GM12872 (cell line): ENCODE results near the gene SLC2A1.

Source experiments
- CTCF ChIP-seq: IDR thresholded peaks from 3 replicates; pipeline ENCODE4 v1.5.1; 2011; ENCODE audit warnings: low read depth, mild to moderate bottlenecking, low read length, moderate library complexity; ENCODE audit not compliant: insufficient read depth

SLC2A1 gene

DNA sequence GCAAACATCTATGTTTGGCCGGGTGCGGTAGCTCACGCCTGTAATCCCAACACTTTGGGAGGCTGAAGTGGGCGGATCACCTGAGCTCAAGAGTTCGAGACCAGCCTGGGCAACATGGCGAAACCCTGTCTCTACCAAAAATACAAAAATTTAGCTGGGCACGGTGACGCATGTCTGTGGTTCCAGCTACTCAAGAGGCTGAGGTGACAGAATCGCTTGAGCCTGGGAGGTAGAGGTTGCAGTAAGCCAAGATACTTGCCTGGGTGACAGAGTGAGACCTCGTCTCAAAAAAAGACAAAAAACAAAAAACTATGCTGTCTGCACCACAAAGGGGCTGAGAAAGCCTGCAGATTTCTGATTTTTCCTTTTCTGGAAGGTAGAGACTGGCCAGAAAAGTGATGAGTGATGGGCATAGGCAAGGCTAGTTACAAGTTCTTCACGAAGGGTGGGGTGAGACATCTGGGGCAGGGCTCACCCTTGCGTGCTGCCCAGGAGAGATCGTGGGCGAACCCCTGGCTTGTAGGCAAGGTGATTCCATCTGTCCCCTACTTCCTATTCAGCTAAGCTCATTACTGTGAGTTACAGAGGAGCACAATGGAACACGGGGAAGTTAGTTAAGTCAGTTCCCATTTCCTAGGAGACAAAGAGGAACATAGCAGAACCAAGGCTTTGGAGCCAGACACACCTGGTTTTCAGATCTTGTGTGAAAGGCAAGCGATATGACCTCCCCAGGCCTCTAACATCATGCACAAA, 3.2 kb downstream of the SLC2A1 start:
- TF ChIP-seq CTCF = no peak

DNA sequence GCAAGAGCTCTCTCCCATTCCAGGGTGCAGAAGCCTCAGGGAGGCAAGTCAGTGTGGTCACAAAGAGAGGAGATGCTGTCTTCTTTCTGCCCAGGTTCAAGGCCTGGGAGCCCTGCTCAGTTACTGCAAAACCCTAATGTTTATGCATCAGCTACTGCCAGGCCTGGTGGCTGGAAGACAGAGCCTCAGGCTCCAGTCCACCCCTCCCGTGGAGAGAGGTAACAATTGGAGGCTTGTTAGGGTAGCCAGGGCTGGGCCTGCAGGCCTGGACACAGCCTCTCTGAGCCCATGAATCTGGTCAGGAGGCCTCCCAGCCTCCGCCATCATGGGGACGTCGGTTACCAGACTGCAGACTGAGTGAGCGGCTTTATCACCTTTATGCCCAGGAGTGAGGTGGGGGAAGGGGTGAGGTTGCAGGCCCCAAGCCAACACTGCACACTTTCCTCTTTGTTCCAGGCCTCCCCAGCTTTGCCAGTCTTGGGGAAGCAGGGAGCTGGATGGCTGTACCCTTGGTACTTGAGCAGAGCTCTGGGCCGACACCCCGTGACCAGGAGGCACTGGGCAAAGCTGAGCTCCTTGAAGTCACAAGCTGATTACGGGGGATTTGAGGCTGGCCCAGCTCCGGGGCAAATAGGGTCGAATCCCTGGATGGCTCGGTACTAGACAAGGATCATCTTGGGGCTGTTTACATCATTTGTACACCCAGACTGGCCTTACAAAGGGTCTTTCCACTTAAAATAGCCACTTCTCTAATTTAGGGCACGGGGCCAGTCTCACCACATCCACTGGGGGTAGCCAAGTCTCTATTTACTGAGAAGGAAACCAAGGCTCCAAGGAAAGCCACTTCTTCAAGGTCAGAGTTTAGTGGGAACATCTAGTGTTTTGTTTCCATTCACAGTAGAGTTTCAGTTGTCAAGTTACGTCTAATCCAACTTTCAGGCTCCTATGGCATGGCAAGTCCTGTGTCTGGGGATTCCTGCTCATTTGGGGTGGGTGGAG, 5.2 kb downstream of the SLC2A1 start:
- no peak for TF ChIP-seq CTCF

DNA sequence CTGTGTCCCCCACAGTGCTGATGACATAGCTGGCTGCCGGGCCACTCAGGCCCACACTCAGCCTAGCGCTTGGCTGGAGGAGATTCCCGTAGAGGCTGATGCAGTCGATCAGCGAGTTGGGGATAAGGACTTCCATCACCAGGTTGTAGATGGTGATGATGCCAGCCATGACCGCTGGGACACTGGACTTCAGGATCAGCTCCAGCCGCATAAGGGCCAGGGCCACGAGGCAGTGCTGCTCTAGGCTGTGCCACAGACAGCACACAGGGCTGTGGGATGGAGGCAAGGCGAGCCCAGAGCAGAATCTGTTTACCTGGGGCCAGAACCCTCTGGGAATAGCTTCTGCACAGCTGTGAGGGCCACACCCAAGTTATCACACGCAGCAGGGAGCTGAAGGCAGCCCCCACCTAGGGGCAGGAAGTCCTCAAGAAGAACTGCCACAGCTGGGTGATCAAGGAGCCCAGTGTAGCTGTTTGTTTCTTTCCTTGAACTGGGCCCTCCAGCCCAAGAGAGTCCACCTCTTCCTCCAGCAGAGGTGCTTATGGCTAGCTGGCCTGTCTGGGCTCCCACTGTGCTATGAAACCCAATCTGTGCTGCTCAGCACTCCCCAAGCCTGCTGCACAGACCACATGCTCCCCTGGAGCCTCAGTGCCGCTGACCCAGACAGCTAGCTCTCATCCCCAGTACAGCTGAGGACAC, 6.2 kb downstream of the SLC2A1 start:
- TF ChIP-seq CTCF = no peak

DNA sequence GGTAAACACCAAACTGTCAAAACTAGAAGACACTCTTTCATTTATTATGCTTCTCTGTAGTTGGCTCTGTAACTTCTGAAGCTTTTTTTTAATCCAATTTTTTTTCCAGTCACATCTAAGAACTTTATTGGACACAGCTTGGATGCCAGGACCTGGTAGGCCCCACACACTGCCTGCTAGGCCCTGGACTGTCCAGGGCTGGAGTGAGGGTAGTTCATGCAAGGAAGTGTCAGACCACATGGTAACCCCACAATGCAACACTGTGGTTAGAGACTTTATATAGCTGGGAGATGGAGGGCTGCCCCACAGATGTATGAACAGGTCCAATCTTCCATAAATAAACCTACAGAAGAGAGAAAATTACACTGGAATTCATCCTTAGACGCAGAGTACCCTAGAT, 7.1 kb downstream of the SLC2A1 start:
- TF ChIP-seq CTCF = no peak

GRCh38 chr1:42950116-42950481, 8.6 kb downstream of the SLC2A1 start:
- TF ChIP-seq CTCF = no peak

DNA sequence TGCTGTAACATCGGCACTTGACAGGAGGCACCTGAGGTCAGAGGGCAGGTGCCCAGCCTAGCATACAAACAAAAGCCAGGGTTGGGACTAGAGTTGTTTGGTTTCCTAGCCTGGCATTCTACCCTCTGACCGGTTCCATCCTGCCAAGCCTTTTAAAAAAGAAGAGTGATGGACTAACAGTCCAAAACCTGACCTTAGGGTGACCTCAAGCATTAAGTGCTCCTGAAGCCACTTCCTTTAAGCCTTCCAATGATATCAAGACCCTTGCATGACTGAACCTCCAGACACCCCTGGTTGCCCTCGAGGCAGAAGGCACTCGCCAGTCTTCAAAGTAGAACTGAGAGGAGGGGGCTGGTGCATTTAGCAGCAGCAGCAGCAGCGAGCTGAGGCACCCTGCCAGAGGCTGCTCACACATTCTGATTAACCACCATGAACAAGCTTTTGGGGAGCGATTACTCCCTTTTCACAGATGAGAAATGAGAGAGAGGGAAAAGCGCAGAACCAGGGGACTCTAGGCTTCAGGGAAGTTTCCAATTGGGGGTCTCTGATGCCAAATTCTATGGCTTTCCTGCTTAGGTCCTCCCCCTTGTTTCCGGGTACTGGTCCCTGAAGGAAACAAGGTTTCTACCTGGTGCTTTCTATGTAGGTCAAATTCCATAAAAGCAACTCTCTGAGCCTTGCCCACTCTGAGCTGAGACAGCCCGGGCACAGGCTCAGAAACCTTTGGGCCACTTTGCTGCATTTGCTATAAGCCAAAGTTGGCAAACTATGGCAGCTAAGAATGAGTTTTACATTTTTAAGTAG, 9.2 kb downstream of the SLC2A1 start:
- no peak for TF ChIP-seq CTCF
